AG04450 (cell line): ENCODE data around the gene MUC5AC. TPM values are rescaled to one million over a fixed set of nuclear protein-coding genes. Genes with fewer than 3 reads are reported as not detected.
"Not testable (repeated sequence)": the region's sequence is repeated elsewhere in the genome, so short reads cannot be mapped to it uniquely, and the experiment has no call there.

Experiments
- CTCF ChIA-PET: fragments of 300-600, 350-600 bp; formaldehyde crosslinking; extraction: SDS; loops from one replicate; lab custom pipeline; 2022; ENCODE audit warnings: antibody characterized with exemption, inconsistent platforms; lab: Charles Lee
- POLR2A ChIA-PET: fragments of 350-600 bp; formaldehyde crosslinking; extraction: SDS; loops from one replicate; lab custom pipeline; 2021; ENCODE audit warnings: antibody characterized with exemption, inconsistent platforms; lab: Yijun Ruan, JAX
- DNase-seq: peaks from one replicate; pipeline ENCODE4 v3.0.0-alpha.2; 2011; ENCODE audit warnings: low read depth, low spot score
- H3K27ac ChIP-seq: one replicate; pipeline ENCODE4 v1.5.1; 2012; ENCODE audit warnings: low read depth, low read length, control low read depth
- H3K27me3 ChIP-seq: one replicate; pipeline ENCODE4 v1.6.0; 2012; ENCODE audit warnings: low read length; ENCODE audit not compliant: control insufficient read depth, insufficient read depth
- H3K4me3 ChIP-seq: 2 replicates; pipeline ENCODE4 v1.5.1; 2011; ENCODE audit warnings: mild to moderate bottlenecking, low read depth, low read length, control low read depth
- H3K9me3 ChIP-seq: 2 replicates; pipeline ENCODE4 v1.5.1; 2012; ENCODE audit warnings: low read length; ENCODE audit not compliant: control insufficient read depth, insufficient read depth
- polyA plus RNA-seq: library from polyadenylated mRNA; depleted of rRNA; stranded (reverse); fragments of >200 nt; gene quantifications from 2 replicates; pipeline ENCODE4 v1.2.3, GENCODE V29; 2011
- TF ChIP-seq, protein P1 (sequence below): IDR thresholded peaks from 2 replicates; pipeline ENCODE4 v1.5.1; 2011; ENCODE audit warnings: low read depth, low read length, control low read depth, inconsistent platforms

MUC5AC gene
- polyA plus RNA-seq, 1 experiment: 0.01 TPM

DNA sequence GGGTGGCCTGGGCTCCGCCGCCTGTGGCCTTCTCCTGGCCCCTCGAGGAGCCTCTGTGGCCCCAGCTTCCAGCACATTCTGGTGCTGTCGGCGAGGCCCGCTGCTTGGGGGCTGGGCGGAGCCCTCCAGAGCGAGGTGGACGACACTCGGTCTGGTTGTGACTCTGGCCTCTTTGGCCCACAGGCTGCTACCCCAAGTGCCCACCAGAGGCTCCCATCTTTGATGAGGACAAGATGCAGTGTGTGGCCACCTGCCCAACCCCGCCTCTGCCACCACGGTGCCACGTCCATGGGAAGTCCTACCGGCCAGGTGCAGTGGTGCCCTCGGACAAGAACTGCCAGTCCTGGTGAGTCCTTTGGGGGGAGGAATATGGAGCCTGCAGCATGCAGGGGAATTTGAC, 22.4 kb downstream of the MUC5AC start:
- ChIA-PET POLR2A (no interaction called here), CTCF (no interaction called here)
- no peak overlapping the region for H3K4me3 ChIP-seq
- H3K27me3 ChIP-seq: no peaks in the 10 kb centered on the region
- H3K9me3 ChIP-seq: peaks cover 81% of the 10 kb centered on the region
- TF ChIP-seq, protein P1, sequence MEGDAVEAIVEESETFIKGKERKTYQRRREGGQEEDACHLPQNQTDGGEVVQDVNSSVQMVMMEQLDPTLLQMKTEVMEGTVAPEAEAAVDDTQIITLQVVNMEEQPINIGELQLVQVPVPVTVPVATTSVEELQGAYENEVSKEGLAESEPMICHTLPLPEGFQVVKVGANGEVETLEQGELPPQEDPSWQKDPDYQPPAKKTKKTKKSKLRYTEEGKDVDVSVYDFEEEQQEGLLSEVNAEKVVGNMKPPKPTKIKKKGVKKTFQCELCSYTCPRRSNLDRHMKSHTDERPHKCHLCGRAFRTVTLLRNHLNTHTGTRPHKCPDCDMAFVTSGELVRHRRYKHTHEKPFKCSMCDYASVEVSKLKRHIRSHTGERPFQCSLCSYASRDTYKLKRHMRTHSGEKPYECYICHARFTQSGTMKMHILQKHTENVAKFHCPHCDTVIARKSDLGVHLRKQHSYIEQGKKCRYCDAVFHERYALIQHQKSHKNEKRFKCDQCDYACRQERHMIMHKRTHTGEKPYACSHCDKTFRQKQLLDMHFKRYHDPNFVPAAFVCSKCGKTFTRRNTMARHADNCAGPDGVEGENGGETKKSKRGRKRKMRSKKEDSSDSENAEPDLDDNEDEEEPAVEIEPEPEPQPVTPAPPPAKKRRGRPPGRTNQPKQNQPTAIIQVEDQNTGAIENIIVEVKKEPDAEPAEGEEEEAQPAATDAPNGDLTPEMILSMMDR: no peak
- DNase-seq: no peak
- H3K27ac ChIP-seq: no peak overlapping the region

DNA sequence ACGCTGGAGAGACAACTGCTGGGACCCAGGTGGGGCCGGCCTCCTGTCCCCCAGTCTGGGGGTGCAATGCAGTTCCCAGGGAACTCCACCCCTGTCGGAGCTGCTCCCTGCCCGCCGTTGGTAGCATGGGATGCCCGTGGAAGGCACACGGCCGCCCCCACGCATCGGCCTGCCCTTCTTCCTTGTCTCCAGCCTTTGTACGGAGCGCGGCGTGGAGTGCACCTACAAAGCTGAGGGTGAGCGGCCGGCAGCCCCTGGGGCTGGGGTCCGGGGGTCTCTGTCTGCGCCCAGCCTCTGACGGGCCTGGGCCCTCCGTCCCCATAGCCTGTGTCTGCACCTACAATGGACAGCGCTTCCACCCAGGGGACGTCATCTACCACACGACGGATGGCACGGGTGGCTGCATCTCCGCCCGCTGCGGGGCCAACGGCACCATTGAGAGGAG, 23.2 kb downstream of the MUC5AC start:
- Histone ChIP-seq H3K9me3 (peaks cover 73% of the 10 kb centered on the region), H3K27ac (no peak overlapping the region), H3K4me3 (no peak overlapping the region), H3K27me3 (no peaks in the 10 kb centered on the region)
- ChIA-PET POLR2A (no interaction called here), CTCF (no interaction called here)
- DNase-seq: no peak
- TF ChIP-seq, protein P1: no peak

DNA sequence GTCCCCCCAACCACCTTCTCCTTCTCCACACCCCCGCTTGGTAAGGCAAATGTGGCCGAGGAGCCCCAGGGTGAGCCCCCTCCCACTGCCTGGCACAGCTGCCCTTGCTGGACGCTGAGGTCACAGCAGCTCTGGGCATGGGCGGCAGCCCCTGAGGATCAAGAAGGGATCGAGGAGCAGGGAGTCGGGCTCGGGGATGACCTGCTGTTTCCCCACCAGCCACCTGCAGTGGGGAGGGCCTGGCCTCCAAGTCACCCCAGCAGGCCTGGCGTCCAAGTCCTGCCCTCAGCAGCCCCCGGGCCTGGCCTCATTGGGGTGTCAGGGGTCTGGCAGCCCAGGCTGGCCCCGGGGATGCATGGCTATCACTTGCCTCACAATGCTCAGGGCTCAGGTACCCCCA, 23.7 kb downstream of the MUC5AC start:
- TF ChIP-seq, protein P1: no peak
- ChIA-PET POLR2A (no interaction called here), CTCF (no interaction called here)
- no peak for DNase-seq
- H3K27ac ChIP-seq: no peak overlapping the region
- peaks cover 69% of the 10 kb centered on the region for H3K9me3 ChIP-seq
- no peaks in the 10 kb centered on the region for H3K27me3 ChIP-seq
- no peak overlapping the region for H3K4me3 ChIP-seq

DNA sequence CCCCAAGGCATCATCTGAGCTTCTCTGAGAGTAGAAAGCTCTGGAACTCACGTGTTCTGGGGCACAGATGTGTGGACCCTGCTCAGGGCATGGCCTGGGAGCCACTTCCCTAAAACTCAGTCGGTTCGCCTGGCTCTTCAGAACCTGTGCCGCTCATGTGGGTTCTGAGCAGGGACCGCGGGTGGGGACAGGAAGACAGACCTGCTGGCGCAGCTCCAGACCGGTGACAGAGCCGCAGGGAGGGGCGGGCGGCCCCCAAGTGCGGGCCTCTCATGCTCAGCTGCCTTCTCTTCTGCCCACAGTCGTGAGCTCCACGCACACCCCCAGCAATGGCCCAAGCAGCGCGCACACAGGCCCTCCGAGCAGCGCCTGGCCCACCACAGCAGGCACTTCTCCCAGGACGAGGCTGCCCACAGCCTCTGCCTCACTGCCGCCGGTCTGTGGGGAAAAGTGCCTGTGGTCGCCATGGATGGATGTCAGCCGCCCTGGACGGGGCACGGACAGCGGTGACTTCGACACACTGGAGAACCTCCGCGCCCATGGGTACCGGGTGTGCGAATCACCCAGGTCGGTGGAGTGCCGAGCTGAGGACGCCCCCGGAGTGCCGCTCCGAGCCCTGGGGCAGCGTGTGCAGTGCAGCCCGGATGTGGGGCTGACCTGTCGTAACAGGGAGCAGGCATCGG, 24.2 kb downstream of the MUC5AC start:
- Histone ChIP-seq H3K4me3 (no peak overlapping the region), H3K27me3 (no peaks in the 10 kb centered on the region), H3K9me3 (peaks cover 63% of the 10 kb centered on the region), H3K27ac (no peak overlapping the region)
- ChIA-PET CTCF (no interaction called here), POLR2A (no interaction called here)
- TF ChIP-seq, protein P1: no peak
- DNase-seq: no peak

DNA sequence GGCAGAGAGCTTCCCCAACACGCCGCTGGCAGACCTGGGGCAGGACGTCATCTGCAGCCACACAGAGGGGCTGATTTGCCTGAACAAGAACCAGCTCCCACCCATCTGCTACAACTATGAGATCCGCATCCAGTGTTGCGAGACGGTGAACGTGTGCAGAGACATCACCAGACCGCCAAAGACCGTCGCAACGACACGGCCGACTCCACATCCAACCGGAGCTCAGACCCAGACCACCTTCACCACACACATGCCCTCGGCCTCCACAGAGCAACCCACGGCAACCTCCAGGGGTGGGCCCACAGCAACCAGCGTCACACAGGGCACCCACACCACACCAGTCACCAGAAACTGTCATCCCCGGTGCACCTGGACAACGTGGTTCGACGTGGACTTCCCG, 26.4 kb downstream of the MUC5AC start:
- H3K4me3 ChIP-seq, H3K27ac ChIP-seq, H3K27me3 ChIP-seq, DNase-seq, CTCF ChIA-PET, POLR2A ChIA-PET: not testable (repeated sequence)
- H3K9me3 ChIP-seq: peaks cover 53% of the 10 kb centered on the region

DNA sequence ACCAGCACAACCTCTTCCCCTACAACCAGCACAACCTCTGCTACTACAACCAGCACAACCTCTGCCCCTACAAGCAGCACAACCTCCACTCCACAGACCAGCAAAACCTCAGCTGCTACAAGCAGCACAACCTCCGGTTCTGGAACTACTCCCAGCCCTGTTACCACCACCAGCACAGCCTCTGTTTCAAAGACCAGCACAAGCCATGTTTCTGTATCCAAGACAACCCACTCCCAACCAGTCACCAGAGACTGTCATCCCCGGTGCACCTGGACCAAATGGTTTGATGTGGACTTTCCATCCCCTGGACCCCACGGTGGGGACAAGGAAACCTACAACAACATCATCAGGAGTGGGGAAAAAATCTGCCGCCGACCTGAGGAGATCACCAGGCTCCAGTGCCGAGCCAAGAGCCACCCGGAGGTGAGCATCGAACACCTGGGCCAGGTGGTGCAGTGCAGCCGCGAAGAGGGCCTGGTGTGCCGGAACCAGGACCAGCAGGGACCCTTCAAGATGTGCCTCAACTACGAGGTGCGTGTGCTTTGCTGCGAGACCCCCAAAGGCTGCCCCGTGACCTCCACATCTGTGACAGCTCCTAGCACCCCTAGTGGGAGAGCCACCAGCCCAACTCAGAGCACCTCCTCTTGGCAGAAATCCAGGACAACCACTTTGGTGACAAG, 30.8 kb downstream of the MUC5AC start:
- H3K9me3 ChIP-seq: peaks cover 38% of the 10 kb centered on the region
- POLR2A ChIA-PET, DNase-seq, H3K27me3 ChIP-seq, CTCF ChIA-PET, H3K4me3 ChIP-seq, H3K27ac ChIP-seq: not testable (repeated sequence)

DNA sequence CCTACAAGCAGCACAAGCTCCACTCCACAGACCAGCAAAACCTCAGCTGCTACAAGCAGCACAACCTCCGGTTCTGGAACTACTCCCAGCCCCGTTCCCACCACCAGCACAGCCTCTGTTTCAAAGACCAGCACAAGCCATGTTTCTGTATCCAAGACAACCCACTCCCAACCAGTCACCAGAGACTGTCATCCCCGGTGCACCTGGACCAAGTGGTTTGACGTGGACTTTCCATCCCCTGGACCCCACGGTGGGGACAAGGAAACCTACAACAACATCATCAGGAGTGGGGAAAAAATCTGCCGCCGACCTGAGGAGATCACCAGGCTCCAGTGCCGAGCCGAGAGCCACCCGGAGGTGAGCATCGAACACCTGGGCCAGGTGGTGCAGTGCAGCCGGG, 32.1 kb downstream of the MUC5AC start:
- POLR2A ChIA-PET, H3K27ac ChIP-seq, DNase-seq, CTCF ChIA-PET, H3K4me3 ChIP-seq, H3K27me3 ChIP-seq: not testable (repeated sequence)
- peaks cover 47% of the 10 kb centered on the region for H3K9me3 ChIP-seq

DNA sequence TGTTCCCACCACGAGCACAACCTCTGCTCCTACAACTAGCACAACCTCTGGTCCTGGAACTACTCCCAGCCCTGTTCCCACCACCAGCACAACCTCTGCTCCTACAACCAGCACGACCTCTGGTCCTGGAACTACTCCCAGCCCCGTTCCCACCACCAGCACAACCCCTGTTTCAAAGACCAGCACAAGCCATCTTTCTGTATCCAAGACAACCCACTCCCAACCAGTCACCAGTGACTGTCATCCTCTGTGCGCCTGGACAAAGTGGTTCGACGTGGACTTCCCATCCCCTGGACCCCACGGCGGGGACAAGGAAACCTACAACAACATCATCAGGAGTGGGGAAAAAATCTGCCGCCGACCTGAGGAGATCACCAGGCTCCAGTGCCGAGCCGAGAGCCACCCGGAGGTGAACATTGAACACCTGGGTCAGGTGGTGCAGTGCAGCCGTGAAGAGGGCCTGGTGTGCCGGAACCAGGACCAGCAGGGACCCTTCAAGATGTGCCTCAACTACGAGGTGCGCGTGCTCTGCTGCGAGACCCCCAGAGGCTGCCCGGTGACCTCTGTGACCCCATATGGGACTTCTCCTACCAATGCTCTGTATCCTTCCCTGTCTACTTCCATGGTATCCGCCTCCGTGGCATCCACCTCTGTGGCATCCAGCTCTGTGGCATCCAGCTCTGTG, 34.2 kb downstream of the MUC5AC start:
- DNase-seq, CTCF ChIA-PET, POLR2A ChIA-PET, H3K27me3 ChIP-seq, H3K27ac ChIP-seq, H3K4me3 ChIP-seq: not testable (repeated sequence)
- H3K9me3 ChIP-seq: peaks cover 67% of the 10 kb centered on the region
